AG20443 (cell line): ENCODE data around the gene MVD.

Experiments
- DNase-seq: peaks from one replicate; pipeline ENCODE4 v3.0.0; 2012; ENCODE audit warnings: low spot score, mixed read lengths

MVD gene

DNA sequence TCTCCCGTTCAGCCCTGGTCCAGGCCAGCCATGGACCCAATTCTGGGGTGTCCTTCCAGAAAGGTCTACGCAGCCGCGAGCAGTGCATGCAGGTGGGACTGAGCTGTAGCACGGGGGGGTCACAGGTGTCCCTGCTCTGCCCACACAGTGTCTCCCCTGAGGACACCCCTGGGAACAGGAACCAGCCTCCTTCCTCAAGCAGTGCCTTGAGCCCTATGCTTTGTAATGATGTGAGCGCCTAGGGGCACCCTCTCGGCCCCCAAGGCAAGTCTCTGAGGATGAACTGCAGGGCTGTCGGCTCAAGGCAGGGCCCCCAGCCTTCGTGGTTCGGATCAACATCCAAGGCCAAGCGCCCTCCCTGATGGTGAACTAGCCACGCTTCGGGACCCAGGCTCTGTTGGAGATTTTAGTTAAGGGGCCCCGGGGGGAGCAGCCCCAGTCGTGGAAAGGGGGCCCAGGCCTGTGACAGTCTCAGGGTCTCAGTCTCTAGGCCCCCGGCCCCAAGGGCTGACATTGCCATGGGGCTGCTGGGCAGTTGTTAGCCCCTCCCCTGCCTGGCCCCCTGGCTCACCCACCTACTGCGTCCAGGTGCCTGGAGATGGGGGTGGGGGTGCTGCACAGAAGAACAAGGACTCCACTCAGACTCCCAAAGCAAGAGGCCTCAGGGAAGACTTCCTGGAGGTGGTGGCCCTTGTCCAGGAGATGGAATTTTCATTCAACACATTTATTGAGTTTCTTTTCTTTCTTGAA is 22.2 kb downstream of the MVD start:
- DNase-seq = no peak

GRCh38 chr16:88640039-88640495 is 22.8 kb downstream of the MVD start:
- no peak for DNase-seq

DNA sequence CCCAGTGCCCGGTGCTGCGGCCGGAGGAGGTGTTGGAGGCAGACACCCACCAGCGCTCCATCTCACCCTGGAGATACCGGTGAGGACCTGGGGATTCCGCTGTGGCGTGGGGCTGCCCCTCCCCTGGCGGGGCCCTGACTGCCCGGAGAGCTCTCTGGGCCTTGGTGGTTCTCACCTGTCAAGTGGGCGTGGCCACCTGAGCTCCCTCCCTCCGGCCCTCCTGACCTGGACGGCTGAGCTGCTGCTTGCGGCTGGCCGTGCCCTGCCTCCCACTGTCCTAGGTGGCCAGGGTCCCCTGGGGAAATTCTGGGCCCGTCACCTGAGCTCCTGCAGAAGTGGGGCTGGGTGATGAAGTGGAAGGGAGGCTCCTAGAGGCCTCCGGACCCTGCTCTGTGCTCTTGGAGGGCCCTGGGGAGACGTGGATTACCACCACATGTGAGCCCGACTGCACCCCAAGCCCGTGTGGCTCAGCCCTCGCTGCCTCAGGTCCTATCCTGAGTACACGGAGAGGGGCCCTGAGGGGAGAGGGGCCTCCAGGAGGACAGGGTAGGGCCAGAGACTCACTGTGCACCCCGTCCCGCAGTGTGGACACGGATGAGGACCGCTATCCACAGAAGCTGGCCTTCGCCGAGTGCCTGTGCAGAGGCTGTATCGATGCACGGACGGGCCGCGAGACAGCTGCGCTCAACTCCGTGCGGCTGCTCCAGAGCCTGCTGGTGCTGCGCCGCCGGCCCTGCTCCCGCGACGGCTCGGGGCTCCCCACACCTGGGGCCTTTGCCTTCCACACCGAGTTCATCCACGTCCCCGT is 23.5 kb downstream of the MVD start:
- peak; percentile 72 for DNase-seq

- DNase-seq = no peak
Measured at GRCh38 chr16:88638323-88639230, 24.3 kb downstream of the MVD start, which contains the start of gene IL17C. Gene IL17C, plus strand, starts transcription at chr16:88638572. Its CDS starts 70 bp downstream, at chr16:88638642.

- no peak for DNase-seq
Measured at GRCh38 chr16:88636488-88637265, 26.2 kb downstream of the MVD start.

DNA sequence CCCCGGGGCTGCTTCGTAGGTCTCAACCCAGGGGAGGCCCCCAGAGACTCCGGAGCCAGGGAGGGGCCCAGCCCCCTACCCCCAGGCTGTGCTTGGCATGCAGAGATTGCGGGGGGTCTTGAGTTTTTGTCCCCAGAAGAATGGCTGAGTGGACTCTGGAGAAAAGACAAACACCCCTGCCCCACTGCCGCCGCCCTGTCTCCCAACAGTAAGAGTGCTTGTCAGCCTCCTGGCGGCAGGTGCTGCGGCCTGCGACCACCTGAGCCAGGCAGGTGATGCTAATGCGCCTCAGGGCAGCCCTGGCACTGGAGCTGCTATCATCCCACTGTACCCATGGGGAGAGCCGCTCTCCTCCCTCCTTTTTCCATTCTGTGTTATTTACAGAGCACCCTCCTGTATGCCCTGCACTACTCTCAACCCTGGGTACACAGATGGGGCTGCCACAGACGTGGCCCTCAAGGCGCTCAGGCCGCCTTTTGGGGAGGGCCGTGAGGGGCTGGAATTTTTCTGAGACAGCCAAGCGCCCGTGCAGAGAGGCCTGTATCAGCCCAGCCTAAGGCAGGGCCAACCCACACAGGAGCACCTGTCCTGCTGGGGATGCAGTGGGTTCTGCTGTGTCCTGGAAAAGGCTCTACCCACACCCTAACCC is 27.1 kb downstream of the MVD start:
- no peak for DNase-seq

- DNase-seq = peak; percentile 28
Measured at GRCh38 chr16:88634994-88635670, 27.8 kb downstream of the MVD start.

DNA sequence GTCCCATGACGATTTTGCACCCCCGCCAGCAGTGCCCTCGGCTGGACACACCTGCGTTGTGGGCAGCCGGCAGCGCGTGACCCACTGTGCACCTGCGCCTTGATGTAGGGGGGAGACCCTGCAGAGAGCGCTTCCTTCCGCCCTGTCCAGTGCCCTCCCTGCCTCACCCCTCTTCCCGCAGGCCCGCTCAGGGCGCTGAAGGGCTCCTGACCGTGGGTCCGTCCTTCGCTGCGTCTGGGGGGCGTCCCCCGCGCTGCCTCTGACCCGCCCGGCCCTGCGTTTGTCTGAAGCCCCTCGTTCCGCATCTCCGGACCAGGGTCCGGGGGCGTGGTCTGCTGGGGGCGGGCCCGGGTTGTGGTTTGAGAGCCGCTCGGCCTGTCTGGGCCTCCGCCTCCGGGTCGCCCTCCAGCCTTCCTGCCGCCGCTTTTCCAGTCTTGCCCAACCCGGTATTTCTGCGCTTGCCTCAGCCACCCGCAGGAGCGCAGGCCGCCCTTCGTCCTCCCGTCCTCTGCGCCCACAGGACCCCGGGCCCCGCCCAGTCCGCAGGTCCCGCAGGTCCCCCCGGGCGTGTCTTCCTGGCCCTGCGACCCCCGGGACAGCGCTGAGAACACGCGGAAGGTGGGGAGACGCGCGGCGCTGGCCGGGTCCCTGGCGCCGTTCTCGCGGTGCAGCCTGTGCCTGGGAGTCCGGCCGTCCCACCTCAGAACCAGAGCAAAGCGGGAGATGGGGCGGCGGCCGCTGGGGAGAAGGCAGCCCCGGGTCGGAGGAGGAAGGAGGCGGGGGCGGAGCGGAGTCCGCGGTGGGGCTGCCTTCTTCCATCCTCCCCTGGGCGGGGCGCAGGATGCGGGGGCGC is 28.5 kb downstream of the MVD start:
- DNase-seq = peak; percentile 80

- DNase-seq = peak; percentile 52
Measured at GRCh38 chr16:88633684-88634140, 29.2 kb downstream of the MVD start.

DNA sequence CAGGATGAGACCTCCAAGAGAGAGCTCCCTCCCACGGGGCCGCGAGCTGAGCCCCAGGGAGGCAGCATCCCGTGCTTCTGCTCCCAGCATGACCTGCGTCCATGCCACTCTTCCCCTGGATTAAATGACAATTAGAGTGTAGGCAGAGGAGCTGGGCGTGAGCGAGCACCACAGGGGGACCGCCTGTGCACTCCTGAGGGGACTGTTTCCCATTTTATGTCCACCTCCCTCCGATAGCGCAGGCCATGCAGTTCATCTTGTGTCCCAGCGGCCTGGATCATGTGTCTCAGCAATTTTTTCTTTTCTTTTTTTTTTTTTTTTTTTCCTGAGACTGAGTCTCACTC is 30.3 kb downstream of the MVD start:
- DNase-seq = no peak

DNA sequence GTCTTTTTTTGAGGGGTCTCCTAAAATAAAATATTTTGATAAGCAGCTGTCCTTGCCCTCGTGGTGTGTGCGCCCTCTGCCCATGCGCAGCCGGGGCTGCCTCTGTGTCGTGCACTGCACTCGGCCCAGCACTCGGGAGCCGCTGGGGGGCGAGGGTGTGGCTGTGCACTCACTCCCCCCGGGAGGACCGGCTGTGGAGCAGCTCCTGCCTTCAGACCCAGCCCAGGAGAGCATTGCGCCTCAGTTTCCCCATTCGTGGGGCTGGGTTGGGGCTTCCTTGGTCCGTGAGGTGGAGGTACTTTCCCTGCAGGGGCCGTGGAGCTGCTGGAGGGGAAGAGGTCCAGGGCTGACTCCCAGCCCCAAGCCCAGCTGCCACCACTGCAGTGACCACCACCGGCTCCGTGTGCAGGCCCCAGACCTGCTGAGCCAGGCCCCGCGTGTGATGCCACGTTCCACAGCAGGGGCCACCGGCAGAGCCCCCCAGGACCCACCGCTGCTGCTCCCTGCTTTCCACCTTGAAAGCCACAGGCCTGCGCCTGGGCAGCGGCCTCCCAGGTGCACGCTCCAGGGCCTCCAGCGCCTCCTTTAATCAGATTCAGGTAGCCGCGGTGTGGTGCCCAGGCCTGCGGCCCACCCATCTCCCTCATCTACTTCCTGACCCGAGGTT is 30.8 kb downstream of the MVD start:
- DNase-seq = no peak

DNA sequence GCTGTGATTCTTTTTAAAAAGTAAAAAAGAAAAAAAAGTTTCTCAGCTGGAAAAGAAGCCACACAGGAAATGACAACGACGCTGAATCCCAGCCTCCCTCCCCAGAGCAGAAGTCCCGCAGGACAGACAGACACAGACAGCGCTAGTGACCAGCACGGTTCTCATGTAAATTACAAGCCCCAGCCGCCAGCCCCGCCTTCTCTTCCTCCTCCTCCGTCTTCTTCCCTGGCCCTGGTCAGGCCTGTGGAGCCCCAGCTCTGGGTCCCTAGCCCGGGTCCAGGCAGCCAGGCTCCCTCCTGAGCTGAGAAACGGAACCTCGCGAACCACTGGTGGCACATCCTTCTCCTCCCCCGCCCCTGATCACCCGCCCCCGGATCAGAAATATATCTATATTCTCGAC is 31.5 kb downstream of the MVD start:
- no peak for DNase-seq

DNA sequence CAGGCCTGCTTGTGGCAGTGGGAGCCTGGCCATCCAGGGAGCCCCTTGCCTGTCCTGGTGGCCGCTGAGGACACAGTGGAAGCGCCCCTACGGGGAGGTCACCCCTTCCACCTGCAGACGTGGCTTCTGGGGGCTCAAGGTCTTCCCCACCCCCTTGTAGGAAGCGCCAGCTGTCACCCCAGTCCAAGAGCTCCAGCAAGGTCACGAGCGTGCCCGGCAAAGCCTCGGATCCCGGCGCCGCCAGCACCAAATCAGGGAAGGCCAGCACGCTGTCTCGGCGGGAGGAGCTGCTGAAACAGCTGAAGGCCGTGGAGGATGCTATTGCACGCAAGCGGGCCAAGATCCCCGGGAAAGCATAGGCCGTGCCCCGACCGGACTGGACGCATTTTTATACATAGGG is 31.9 kb downstream of the MVD start:
- DNase-seq = no peak

GRCh38 chr16:88630433-88630832 is 32.5 kb downstream of the MVD start:
- no peak for DNase-seq

GRCh38 chr16:88629835-88630234 is 33.1 kb downstream of the MVD start:
- no peak for DNase-seq

DNA sequence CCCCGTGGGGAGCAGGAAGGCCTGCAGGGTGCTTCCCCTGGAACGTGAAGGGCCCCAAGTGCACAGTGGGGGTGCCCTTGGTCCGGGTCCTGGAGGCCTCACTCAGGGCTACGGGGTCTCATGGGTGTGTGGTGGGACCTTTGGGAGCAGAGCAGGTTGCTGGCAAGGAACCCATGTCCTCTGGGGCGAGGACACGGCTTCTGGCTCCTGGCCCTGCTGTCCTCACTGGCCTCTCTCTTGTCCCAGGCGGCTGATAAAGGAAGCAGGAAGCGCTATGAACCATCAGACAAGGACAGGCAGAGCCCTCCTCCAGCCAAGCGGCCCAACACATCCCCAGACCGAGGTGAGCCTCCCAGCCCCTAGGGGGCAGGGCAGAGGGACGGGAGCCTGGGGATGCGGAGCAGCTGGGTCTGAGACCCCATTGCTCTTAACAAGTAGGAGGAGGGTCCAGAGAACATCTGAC is 34.3 kb downstream of the MVD start:
- peak; percentile 34 for DNase-seq

DNA sequence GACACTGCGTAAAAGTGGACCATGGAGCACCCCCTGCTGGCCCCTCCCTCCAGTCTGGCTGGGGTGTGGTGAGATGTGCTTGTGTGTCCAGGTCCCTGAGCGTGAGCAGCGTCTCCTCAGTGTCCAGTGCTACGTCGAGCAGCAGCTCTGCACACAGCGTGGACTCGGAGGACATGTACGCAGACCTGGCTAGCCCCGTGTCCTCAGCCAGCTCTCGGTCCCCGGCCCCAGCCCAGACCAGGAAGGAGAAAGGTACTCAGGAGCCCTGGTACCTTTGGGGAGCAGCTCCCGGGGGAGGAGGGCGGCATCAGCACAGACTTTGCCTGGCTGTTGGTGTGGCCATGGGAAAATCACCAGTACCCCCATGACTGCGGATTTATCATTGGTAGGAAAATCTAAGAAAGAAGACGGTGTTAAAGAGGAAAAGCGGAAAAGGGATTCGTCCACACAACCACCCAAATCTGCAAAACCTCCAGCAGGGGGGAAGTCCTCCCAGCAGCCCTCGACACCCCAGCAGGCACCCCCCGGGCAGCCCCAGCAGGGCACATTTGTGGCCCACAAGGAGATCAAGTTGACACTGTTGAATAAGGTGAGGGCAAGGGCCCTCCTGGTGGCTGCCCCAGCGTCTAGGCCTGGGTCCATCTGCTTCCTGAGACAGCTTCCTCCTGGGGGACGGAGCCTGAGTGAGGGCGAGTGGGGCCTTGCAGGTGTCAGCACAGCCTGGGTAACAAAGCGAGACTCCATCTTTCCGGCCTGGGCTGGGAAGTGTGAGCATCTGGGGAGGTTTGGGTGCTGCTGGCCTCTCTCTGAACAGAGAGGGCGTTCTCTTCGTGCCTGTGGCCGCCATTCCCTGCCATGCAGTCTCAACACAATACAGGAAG is 35.1 kb downstream of the MVD start:
- no peak for DNase-seq

DNA sequence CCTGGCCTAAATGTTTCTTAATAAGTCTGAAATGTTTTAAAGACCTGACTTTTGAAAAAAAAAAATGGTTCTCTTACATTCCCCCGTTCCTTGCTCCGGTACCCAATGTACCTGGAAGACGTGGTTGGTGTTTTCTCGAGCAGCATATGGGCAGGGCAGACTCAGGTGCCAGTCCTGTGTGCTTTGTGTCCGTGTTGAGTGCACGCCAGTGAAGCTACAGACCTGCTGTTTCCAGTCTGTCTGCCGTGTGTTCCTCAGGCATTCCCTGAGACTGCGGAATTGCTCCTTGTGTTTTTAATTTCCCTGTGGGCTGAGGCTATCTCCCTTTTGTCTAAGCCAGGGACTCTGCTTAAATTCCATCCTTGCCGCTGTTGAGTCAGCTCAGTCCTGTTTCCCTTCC is 36.2 kb downstream of the MVD start:
- no peak for DNase-seq
